NOMO-1 treated with dmso at 0.1 percent for 144 hours (cell line): Measurements from ENCODE around the gene EFHC2.

Experiments
- DNase-seq: peaks from one replicate; lab custom pipeline; 2025; ENCODE audit not compliant: unreplicated experiment; lab: John Stamatoyannopoulos, UW

The EFHC2 gene

DNA sequence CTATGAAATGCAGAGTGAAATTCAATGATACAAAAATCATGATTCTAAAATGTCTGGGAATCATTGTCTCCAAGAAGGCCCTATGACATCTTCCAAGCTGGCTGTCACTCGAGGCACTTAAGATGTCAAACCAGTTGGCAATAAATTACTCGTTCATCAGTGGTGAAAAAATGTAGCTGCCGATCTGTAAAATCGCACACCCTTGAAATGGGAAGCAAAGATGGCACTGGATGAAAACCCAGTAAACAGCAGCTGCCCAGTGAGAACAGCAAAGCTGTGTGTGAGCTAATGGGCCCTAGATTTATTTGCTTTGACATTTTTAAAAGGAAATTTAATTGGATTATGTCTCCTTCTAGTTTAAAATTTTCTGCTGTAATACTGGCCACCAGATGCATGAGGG lies 188.3 kb downstream of the EFHC2 start:
- no peak for DNase-seq

DNA sequence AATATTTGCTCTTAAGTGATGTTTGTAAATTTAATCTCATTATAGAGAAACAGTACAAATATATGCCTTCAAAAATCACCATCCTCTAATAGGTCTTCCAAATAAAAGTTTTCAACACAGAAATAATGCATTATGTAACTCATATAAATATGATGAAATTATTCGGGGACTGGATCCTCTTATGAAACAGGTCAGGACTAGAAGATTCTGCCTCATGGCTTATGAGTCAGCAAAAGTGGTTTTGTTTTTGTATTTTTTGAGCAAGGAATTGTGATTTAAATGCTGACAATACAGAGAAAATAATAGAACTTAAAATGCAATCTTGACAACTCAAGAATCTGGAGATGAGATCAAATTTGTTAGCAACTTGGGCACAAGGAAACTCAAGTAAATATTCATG lies 190.6 kb downstream of the EFHC2 start:
- no peak for DNase-seq

DNA sequence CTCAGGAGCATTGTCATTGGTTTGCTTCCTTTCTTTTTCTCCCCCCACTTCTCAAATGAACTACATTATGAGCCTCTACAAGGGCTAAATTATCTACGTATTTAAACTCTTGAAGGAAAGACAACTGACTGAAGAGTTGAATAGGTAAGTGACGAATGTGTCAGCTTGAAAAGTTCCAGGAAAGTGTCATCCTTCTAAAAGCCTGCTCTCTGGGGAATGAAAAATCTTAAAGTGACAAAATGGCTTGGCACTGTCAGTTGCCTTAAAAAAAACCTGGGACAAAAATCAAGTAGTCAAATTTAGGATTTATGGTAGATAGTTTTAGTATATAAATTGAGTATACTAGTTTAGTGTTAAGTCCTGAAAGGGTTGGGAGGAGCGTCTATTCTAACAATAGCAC lies 196.3 kb downstream of the EFHC2 start:
- no peak for DNase-seq

DNA sequence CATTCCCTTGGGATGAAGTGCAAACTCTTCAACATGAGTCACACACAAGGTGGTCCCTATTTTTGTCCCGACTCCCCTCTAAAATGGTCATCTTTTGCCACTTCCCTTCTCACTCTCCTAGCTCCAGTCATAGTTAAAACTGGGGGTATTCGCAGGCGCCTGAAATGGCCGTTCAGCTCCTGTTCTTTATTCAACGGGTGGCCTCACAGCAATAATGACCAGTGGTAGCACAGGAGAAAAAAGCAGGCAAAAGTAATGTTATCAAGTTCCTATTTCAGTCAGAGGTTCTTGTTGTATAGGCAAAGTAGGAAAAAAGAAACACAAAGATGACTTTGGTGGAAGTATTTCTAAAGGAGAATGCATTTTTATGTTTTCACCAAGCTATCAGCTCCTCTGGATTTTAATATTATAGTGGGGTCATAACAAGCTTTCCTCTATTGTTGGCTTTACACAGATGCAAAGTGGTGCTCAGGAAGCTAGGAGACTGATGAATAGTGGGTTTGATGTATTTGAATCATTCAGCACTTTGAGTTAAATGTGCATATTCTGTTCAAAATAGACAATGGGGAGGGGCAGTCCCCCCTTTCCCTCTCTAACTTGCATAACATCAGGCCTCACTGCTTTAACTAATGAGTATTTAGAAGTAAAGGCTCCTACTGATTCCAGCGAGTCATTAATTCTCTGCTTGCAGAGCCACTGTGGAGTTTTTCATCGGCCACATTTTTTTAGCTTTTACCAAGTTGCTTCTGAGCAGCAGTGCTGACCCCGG lies 199.1 kb downstream of the EFHC2 start:
- no peak for DNase-seq

DNA sequence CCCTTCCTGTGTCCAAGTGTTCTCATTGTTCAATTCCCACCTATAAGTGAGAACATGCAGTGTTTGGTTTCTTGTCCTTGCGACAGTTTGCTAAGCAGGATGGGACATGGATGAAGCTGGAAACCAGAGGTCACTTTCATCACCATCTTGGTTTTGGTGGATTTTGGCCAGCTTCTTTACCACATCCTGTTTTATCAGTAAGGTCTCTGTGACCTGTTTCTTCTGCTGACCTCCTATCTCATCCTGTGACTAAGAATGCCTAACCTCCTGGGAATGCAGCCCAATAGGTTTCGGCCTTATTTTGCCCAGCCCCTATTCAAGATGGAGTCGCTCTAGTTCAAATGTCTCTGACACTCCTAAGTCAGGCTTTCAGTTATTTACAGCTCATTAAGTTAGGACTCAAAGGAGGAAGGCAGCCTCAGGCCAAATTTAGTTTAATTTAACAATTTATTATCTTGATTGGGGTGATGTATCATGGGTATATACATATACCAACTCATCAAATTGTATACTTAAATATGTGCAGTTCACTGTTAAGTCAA lies 200.3 kb downstream of the EFHC2 start:
- no peak for DNase-seq

DNA sequence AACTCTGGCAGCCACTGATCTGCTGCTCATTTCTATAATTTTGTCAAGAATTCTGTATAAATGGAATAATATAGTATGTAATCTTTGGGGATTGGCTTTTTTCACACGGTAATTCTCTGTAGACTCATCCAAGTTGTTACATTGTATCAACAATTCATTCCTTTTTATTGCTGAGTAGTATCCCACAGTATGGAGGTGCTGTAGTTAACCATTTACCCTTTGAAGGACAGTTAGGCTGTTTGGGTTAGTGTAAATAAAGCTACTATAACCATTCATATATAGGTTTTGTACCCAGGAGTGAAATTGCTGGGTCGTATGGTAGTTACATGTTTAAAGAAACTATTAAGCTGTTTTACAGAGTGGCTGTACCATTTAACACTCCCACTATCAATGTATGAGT lies 213.3 kb downstream of the EFHC2 start:
- no peak for DNase-seq

DNA sequence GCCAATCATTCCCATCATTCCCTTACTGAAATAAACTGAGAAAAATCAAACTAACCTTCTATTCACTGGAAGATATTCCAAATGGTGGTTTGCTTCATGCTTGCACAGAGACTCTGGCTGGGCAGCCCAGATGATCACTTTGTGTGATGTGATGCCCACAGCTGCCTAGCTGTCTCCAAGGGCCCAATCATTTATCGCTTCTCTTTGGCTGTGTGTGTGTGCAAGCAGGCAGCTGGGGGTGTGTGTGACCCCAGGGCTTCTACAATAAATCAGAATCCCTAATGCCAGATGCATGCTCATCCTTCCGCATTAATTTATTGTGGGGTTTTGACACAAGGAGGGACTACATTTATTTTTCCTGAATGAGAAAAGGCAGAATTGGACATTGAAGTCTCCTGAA lies 230.1 kb downstream of the EFHC2 start:
- no peak for DNase-seq

DNA sequence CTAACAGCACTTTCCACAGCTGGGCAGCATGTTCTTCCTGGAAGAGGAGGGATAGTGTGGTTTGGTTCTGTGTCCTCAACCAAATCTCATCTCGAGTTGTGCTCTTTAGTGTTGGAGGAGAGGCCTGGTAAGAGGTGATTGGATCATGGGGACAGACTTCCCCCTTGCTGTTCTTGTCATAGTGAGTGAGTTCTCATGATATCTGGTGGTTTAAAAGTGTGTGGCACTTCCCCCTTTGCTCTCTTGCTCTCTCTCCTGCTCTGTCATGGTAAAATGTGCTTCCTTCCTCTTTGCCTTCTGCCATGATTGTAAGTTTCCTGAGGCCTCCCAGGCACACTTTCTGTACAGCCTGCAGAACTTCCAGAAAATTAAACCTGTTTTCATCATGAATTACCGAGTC lies 236.6 kb downstream of the EFHC2 start:
- DNase-seq: no peak

DNA sequence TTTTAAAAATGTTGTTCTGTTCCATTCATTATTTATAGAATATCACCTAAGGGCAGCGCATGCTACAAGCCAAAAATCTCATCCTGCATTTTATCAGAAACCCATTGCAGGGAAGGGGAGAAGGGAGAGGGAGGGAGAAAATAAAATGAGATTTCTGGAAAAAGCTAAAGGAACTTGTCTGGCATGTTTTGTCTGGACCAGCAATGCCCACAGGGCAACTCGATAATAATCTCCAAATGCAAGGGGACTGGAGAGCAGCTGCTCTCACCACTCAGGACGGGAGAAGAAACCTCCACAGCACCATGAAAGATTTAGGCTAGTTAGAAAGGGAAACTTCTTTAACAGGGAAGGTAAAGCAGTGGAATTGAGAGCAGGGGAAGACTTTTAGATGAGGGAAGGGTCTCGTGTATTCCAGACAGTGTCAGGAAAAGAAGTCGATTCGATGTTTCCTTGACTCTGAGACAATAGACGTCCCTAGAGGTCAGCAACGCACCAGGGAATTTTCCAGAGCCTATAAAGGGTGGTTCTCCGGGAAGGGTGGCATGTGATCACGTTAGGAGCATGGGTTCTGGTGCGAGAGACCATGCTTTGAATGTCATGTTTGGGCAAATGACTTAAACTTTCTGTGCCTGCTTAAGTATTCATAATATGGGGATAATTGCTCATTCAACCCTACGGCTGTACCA lies 238.1 kb downstream of the EFHC2 start:
- no peak for DNase-seq

DNA sequence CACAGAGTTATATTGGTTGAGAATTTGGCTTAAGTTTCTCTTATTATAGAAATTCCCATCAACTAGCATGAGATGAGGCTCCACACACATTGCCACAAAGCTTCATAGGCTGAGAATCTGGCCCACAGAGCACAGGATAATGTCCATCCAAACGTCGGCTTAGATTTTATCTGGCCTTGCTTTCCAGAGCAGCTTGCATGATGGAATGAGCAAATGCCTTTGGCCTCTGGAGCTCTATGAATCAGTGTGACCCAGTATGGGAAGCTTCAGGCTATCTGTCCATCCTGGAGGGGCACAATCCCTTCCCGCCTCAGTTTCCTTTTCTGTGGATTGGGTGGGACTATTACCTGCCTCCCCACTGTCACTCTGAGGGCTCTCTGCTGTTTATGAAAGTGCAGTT lies 238.8 kb downstream of the EFHC2 start:
- no peak for DNase-seq

DNA sequence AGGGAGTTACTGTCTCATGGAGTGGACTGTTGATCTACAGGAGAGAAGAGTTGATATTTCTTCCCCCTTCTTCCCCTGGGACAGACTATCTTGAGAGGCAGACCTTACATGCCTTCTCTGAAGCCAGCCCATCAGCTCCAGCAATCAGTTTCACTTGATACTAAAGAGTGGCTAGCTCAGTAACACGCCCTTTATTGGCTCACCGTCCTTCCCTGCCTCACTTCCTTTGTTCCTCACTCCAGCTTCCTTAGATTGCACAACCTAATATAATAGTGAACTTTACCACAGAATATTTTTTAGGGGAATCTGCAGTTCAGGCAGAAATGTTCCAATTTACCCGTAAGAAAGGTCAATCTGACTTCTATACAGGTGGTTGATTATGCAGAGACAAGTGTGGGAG lies 242.2 kb downstream of the EFHC2 start:
- DNase-seq: no peak

DNA sequence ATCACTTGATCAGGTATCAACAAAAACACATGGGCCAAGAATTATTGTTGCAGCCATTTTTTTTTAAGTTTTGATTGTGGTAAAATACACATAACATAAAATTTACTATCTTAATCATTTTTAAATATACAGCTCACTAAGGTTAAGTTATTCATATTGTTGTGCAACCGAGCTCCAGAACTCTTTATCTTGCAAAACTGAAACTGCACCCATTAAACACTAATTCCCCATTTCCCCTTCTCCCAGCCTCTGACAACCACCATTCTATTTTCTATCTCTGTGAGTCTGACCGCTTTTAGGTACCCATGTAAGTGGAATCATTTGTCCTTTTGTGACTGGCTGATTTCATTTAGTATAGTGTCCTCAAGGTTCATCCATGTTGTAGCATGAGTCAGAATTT lies 244.1 kb downstream of the EFHC2 start:
- DNase-seq: no peak
